Nephron (organoid): Measurements from ENCODE around the gene NFKBIB.
A peak's percentile ranks its signal among the peaks of the same experiment; 100 is the strongest.

Experiments used
- H3K27ac Mint-ChIP-seq, 3 experiments: 2 replicates each; pipeline ENCODE4 v1.8.0; 2020; ENCODE audit warnings: mixed read lengths in 3 of 3, mild to moderate bottlenecking in 2 of 3, moderate library complexity in 1 of 3
- H3K27me3 Mint-ChIP-seq: 2 replicates; pipeline ENCODE4 v1.8.0; 2021; ENCODE audit warnings: low read depth, mild to moderate bottlenecking, moderate library complexity, mixed read lengths
- H3K36me3 Mint-ChIP-seq: 2 replicates; pipeline ENCODE4 v1.8.0; 2020; ENCODE audit warnings: low read depth, mixed read lengths
- H3K4me1 Mint-ChIP-seq: 2 replicates; pipeline ENCODE4 v1.8.0; 2020; ENCODE audit warnings: mixed read lengths
- H3K4me3 Mint-ChIP-seq, 3 experiments: 2 replicates each; pipeline ENCODE4 v1.8.0; 2020; ENCODE audit warnings: mild to moderate bottlenecking in 3 of 3, mixed read lengths in 3 of 3, moderate library complexity in 2 of 3
- H3K9me3 Mint-ChIP-seq: 2 replicates; pipeline ENCODE4 v1.8.0; 2020; ENCODE audit warnings: mixed read lengths
- CTCF ChIP-seq, 3 experiments: fragments of 200-600 bp; sonication (generic); IDR thresholded peaks; one replicate each; pipeline ENCODE4 v1.5.0; 2021; ENCODE audit warnings: antibody characterized with exemption in 3 of 3; ENCODE audit not compliant: unreplicated experiment in 3 of 3

NFKBIB gene

GRCh38 chr19:38945562-38946228, 45.9 kb downstream of the NFKBIB start:
- Mint-ChIP-seq H3K27ac (no peak overlapping the region), H3K4me3 (no peak overlapping the region), H3K9me3 (no peaks in the 10 kb centered on the region), H3K27me3 (no peaks in the 10 kb centered on the region), H3K36me3 (peaks cover 52% of the 10 kb centered on the region), H3K4me1 (peaks cover 7% of the 10 kb centered on the region)
- TF ChIP-seq CTCF (IDR thresholded peaks at IDR 0.05; ENCODE audit: unreplicated experiment in 3 of 3) = no peak

- Mint-ChIP-seq H3K4me1 (peaks cover 5% of the 10 kb centered on the region), H3K36me3 (peaks cover 54% of the 10 kb centered on the region), H3K27me3 (no peaks in the 10 kb centered on the region), H3K27ac (no peak overlapping the region), H3K4me3 (no peak overlapping the region), H3K9me3 (no peaks in the 10 kb centered on the region)
- TF ChIP-seq CTCF (IDR thresholded peaks at IDR 0.05; ENCODE audit: unreplicated experiment in 3 of 3) = no peak
These were observed 46.7 kb downstream of the NFKBIB start for GRCh38 chr19:38946229-38947010.

GRCh38 chr19:38949580-38950367, 50.0 kb downstream of the NFKBIB start:
- no peak for TF ChIP-seq CTCF (IDR thresholded peaks at IDR 0.05; ENCODE audit: unreplicated experiment in 3 of 3)
- peaks cover 11% of the 10 kb centered on the region for H3K4me1 Mint-ChIP-seq
- H3K4me3 Mint-ChIP-seq = peak overlapping the region; percentile 64 to 70 (median 67)
- H3K36me3 Mint-ChIP-seq = peaks cover 51% of the 10 kb centered on the region
- no peaks in the 10 kb centered on the region for H3K9me3 Mint-ChIP-seq
- H3K27ac Mint-ChIP-seq = peak overlapping the region in 1 of 3 experiments; percentile 44
- peaks cover 3% of the 10 kb centered on the region for H3K27me3 Mint-ChIP-seq

GRCh38 chr19:38951187-38951586, 51.4 kb downstream of the NFKBIB start:
- Mint-ChIP-seq H3K27me3 (peaks cover 3% of the 10 kb centered on the region), H3K4me3 (peak overlapping the region in 1 of 3 experiments; percentile 9), H3K9me3 (no peaks in the 10 kb centered on the region), H3K27ac (no peak overlapping the region), H3K4me1 (peaks cover 11% of the 10 kb centered on the region), H3K36me3 (peaks cover 50% of the 10 kb centered on the region)
- no peak for TF ChIP-seq CTCF (IDR thresholded peaks at IDR 0.05; ENCODE audit: unreplicated experiment in 3 of 3)

GRCh38 chr19:38952395-38953165, 52.8 kb downstream of the NFKBIB start:
- H3K9me3 Mint-ChIP-seq = no peaks in the 10 kb centered on the region
- peaks cover 3% of the 10 kb centered on the region for H3K27me3 Mint-ChIP-seq
- H3K36me3 Mint-ChIP-seq = peaks cover 38% of the 10 kb centered on the region
- peaks cover 11% of the 10 kb centered on the region for H3K4me1 Mint-ChIP-seq
- peak overlapping the region; percentile 72 to 96 (median 89) for H3K27ac Mint-ChIP-seq
- TF ChIP-seq CTCF (IDR thresholded peaks at IDR 0.05; ENCODE audit: unreplicated experiment in 3 of 3) = peak; percentile 40 to 59 (median 43)
- H3K4me3 Mint-ChIP-seq = peak overlapping the region; percentile 3 to 64 (median 54)
